Measurements from ENCODE around the gene SLC25A10.

SLC25A10 gene

DNA sequence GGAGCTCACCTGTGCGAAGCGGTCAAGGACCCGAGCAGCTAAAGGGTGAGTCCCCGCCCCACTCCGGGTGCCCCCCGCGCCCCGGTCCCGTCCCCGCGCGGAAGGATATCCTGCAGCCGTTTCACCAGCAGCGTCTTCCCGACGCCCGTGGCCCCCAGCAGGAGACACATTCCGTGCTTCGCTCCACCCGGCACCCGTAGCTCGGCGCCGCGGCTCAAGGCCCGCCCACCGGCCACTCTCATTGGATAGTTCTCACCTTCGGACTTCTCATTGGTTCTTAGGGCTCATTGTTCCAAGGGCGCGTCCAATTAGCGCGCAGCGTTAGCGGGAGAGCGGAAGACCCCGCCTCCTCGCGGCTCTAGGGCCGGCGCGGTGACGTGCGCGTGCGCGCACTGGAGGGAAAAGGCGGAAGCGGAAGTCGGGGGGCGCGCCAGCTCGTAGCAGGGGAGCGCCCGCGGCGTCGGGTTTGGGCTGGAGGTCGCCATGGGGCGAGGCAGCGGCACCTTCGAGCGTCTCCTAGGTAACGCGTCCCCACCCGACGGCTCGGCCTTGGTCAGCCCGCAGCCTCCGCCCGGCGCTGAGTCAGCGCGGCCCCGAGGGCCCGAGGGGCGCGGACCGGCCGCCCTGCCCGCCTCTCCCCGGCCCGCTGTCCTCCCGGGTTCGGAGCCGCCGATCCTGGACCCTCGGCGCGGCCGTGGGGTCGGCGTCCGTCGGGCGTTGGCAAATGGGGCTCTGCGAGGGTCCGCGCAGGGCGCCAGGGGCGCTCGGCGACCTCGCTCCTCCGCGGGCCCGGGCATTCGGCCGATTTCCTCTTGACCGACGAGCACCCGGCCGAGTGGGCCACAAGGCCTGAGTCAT lies 28.3 kb upstream of the SLC25A10 start, which contains the start of the genes ARL16 and HGS:
ARL16 (minus strand) TSS at position 214 of the 858 bp plus-strand sequence; CDS start at position 170, 44 bp downstream.
HGS (plus strand) TSS at position 428 of the 858 bp plus-strand sequence; CDS start at position 484, 56 bp downstream.
- TF ChIP-seq, protein P1, sequence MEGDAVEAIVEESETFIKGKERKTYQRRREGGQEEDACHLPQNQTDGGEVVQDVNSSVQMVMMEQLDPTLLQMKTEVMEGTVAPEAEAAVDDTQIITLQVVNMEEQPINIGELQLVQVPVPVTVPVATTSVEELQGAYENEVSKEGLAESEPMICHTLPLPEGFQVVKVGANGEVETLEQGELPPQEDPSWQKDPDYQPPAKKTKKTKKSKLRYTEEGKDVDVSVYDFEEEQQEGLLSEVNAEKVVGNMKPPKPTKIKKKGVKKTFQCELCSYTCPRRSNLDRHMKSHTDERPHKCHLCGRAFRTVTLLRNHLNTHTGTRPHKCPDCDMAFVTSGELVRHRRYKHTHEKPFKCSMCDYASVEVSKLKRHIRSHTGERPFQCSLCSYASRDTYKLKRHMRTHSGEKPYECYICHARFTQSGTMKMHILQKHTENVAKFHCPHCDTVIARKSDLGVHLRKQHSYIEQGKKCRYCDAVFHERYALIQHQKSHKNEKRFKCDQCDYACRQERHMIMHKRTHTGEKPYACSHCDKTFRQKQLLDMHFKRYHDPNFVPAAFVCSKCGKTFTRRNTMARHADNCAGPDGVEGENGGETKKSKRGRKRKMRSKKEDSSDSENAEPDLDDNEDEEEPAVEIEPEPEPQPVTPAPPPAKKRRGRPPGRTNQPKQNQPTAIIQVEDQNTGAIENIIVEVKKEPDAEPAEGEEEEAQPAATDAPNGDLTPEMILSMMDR (IDR thresholded peaks at IDR 0.05; ENCODE audit: insufficient read depth, low read length, poor library complexity, severe bottlenecking), result no peak
- Histone ChIP-seq H3K36me3 (ENCODE audit: control insufficient read depth, insufficient read depth, low read length) (peaks cover 30% of the 10 kb centered on the region), H3K27me3 (replicated peaks; ENCODE audit: control insufficient read depth, insufficient read depth, low read length) (no peaks in the 10 kb centered on the region), H3K4me3 (replicated peaks; ENCODE audit: low read depth, low read length) (peak within 1 kb of the TSS; percentile 92)
- DNase-seq (ENCODE audit: extremely low read depth, insufficient read length), result peak; percentile 99

DNA sequence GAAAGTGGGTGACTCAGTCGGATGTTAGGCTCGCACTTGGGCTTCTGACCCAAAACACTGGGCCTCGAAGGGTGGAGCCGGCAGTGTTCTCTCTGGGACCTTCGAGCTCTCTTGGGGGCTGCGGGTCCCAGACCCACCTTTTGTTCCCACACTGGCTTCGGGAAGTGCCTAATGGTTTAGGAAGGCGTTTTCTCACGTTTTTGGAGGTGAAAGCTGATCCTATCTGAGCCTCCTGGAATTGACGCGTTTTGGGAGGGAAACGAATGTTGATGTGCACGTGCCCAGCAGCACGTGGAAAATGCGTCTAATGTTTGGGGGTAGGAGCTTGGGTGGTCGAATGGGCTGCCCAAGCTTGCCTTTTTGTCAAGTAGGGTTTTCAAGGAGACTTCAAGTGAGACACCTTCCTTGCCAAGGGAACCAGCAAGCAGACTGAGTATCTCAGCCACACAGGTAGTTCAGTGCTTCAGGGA lies 27.6 kb upstream of the SLC25A10 start:
- Histone ChIP-seq H3K36me3 (ENCODE audit: control insufficient read depth, insufficient read depth, low read length) (peaks cover 36% of the 10 kb centered on the region), H3K4me3 (replicated peaks; ENCODE audit: low read depth, low read length) (peak overlapping the region; percentile 90), H3K27me3 (replicated peaks; ENCODE audit: control insufficient read depth, insufficient read depth, low read length) (no peaks in the 10 kb centered on the region)
- TF ChIP-seq, protein P1 (IDR thresholded peaks at IDR 0.05; ENCODE audit: insufficient read depth, low read length, poor library complexity, severe bottlenecking), result no peak
- no peak for DNase-seq (ENCODE audit: extremely low read depth, insufficient read length)

DNA sequence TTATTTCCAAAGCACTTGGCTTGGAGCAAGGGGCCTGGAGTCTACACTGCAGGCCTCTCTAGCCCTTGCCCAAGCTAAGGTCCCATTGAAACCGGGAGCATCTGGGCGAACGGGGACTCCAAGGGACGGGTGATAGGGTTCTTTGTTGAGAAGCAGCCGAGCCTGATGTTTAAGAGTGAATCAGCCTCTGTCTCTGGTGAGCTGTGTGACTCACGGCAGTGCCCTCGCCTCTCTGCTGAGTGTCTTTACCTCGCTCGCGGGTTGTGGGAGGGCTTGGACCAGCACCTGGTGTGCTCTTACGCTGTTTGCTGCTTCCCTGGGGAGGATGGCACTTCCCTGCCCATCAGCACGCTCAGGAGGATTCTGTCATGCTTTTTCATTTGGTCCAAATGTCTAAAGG lies 27.0 kb upstream of the SLC25A10 start:
- H3K4me3 ChIP-seq (replicated peaks; ENCODE audit: low read depth, low read length), result peak overlapping the region; percentile 90
- TF ChIP-seq, protein P1 (IDR thresholded peaks at IDR 0.05; ENCODE audit: insufficient read depth, low read length, poor library complexity, severe bottlenecking), result no peak
- no peak for DNase-seq (ENCODE audit: extremely low read depth, insufficient read length)
- H3K27me3 ChIP-seq (replicated peaks; ENCODE audit: control insufficient read depth, insufficient read depth, low read length), result no peaks in the 10 kb centered on the region
- H3K36me3 ChIP-seq (ENCODE audit: control insufficient read depth, insufficient read depth, low read length), result peaks cover 39% of the 10 kb centered on the region

DNA sequence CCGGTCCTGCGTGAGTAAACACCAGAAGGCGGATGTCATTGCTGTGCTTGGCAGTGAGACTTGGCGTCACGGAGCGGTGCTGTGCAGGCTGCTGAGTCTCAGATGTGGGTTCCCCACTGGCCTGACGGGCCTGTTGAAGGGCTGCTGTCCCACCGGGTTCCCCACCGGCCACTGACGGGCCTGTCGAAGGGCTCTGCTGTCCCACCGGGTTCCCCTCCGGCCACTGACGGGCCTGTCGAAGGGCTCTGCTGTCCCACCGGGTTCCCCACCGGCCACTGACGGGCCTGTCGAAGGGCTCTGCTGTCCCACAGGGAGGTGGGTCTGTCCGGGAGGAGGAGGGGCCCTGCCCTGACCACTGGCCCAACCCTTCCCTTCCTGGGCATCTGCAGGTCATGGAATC lies 25.5 kb upstream of the SLC25A10 start:
- no peaks in the 10 kb centered on the region for H3K27me3 ChIP-seq (replicated peaks; ENCODE audit: control insufficient read depth, insufficient read depth, low read length)
- DNase-seq (ENCODE audit: extremely low read depth, insufficient read length), result no peak
- no peak overlapping the region for H3K4me3 ChIP-seq (replicated peaks; ENCODE audit: low read depth, low read length)
- peaks cover 47% of the 10 kb centered on the region for H3K36me3 ChIP-seq (ENCODE audit: control insufficient read depth, insufficient read depth, low read length)
- TF ChIP-seq, protein P1 (IDR thresholded peaks at IDR 0.05; ENCODE audit: insufficient read depth, low read length, poor library complexity, severe bottlenecking), result no peak

DNA sequence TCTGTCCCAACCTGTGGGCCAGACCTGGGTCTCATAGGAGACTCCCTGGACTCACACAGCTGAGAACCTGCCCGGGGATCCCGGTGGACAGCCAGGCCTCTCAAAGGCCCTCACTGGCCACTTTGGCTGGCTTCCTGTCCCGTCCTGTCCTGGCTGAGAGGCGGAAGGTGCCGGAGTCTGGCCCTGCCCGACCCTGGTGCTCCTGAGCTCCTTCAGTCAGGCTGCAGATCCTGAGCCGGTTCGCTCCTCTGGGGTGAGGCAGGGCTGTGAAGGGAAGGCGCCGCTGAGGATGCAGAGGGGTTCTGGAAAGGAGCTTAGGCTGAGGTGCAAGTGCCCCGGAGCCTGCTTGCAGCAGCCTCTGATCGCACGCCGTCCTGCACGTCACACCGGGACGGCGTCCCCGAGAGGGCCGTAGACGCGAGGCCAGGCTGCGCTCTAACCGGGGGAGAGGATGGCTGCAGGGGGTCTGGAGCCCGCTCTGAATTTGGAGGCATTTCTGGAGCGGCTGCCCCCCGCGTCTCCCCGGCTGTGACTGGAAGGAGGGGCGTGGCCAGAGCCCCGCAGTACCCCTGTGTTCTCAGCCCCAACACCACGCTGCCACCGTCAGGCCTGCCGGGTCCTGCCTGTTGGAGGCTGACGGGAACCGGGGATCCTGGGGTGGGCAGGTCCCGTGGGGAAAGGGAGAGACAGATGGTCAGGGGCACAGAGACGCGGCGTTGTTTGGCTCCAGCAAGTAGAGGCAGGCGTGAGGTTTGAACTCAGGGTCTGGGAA lies 24.1 kb upstream of the SLC25A10 start:
- H3K4me3 ChIP-seq (replicated peaks; ENCODE audit: low read depth, low read length), result no peak overlapping the region
- no peaks in the 10 kb centered on the region for H3K27me3 ChIP-seq (replicated peaks; ENCODE audit: control insufficient read depth, insufficient read depth, low read length)
- TF ChIP-seq, protein P1 (IDR thresholded peaks at IDR 0.05; ENCODE audit: insufficient read depth, low read length, poor library complexity, severe bottlenecking), result no peak
- H3K36me3 ChIP-seq (ENCODE audit: control insufficient read depth, insufficient read depth, low read length), result peaks cover 55% of the 10 kb centered on the region
- no peak for DNase-seq (ENCODE audit: extremely low read depth, insufficient read length)

Data from GM06990 (cell line).